ENCODE measurements around the gene RAX2. TPM values are rescaled to one million over a fixed set of nuclear protein-coding genes. Genes with fewer than 3 reads are reported as not detected.

Gene RAX2
- total and polyA plus RNA-seq, 2 of the 8 experiments (the other 6 are each of a cell fraction or from before 2014, with no cell fraction given), result 0.08 TPM; not detected in 1

DNA sequence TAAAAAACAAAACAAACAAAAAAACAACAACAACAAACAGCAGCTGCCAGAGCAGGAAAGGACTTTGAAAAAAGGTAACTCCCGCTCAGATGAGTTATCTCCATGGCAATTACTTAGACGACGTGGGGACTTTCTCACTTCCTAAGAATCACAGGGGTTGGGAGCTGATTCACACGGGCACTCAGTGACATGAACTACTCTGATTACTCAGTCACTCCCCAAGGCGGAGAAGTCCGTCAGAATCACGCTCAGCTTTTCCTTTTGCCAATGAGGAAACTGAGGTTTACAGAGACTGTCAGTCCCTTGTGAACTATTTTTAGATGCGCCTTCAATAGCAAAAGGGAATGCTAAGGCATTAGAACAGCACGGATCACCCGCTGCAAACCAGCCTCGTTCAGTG, 46.4 kb upstream of the RAX2 start:
- Histone ChIP-seq H3K4ac (replicated peaks; ENCODE audit: insufficient read length, low read depth, low read length) (no peak overlapping the region), H3K23ac (ENCODE audit: insufficient read length) (no peak overlapping the region), H3K4me3 (ENCODE audit: extremely low read depth in 1 of 4, insufficient read depth in 2 of 4, low read depth in 3 of 4, low read length in 4 of 4) (no peak overlapping the region), H4K91ac (replicated peaks; ENCODE audit: insufficient read length, low read length) (no peak overlapping the region), H2BK5ac (ENCODE audit: low read depth, low read length) (no peak overlapping the region), H3K27me3 (replicated peaks in 1 of 4; ENCODE audit: control insufficient read depth in 3 of 4, extremely low read depth in 1 of 4, insufficient read depth in 3 of 4, low read length in 3 of 4) (peaks cover 0 to 5% (median under 1%) of the 10 kb centered on the region in 4 experiments; a peak in 3 of 7 replicates), H2AK5ac (ENCODE audit: low read depth, low read length) (no peak overlapping the region), H2AFZ (ENCODE audit: low read length) (no peak overlapping the region), H3K27ac (ENCODE audit: low read depth, low read length) (no peak overlapping the region), H4K5ac (ENCODE audit: insufficient read length, low read depth, low read length) (no peak overlapping the region), H2BK15ac (ENCODE audit: low read length) (no peak overlapping the region), H3K23me2 (ENCODE audit: low read depth, low read length) (no peaks in the 10 kb centered on the region), H2BK20ac (ENCODE audit: low read length) (no peak overlapping the region), H3K79me1 (ENCODE audit: low read depth, low read length) (no peaks in the 10 kb centered on the region), H4K8ac (ENCODE audit: extremely low read depth, insufficient read depth, low read length) (peak overlapping the region; percentile 90; the same call in 1 of the 2 replicates), H2BK12ac (ENCODE audit: low read depth, low read length) (no peak overlapping the region), H3K79me2 (ENCODE audit: control insufficient read depth in 1 of 2, insufficient read depth in 2 of 2, low read length in 2 of 2) (no peaks in the 10 kb centered on the region), H4K20me1 (replicated peaks in 1 of 2; ENCODE audit: control insufficient read depth in 1 of 2, insufficient read depth in 2 of 2, low read length in 2 of 2) (peaks cover 0 to 1% of the 10 kb centered on the region in 2 experiments), H3K14ac (ENCODE audit: insufficient read length) (no peak overlapping the region), H3K4me2 (ENCODE audit: insufficient read depth in 1 of 2, low read depth in 2 of 2, low read length in 2 of 2) (no peak overlapping the region), H3K9me3 (ENCODE audit: insufficient read depth in 2 of 2, low read depth in 1 of 2, low read length in 1 of 2) (no peaks in the 10 kb centered on the region), H3K9ac (replicated peaks in 1 of 4; ENCODE audit: extremely low read depth in 1 of 4, low read depth in 3 of 4, low read length in 3 of 4) (no peak overlapping the region), H3K18ac (ENCODE audit: extremely low read depth, low read length) (no peak overlapping the region), H3K56ac (replicated peaks; ENCODE audit: insufficient read length, low read depth, low read length) (no peak overlapping the region), H2BK120ac (replicated peaks; ENCODE audit: low read depth, low read length) (no peak overlapping the region), H3K4me1 (replicated peaks in 1 of 4; ENCODE audit: control insufficient read depth in 3 of 4, insufficient read depth in 4 of 4, low read length in 3 of 4) (no peaks in the 10 kb centered on the region; a peak in 1 of 7 replicates), H3K36me3 (ENCODE audit: control insufficient read depth in 2 of 4, insufficient read depth in 4 of 4, low read length in 3 of 4) (no peaks in the 10 kb centered on the region)
- FAIRE-seq (no peak), DNase-seq (ENCODE audit: low read depth in 1 of 2, low spot score in 2 of 2) (no peak)
- WGBS, 2 experiments (ENCODE audit: extremely low coverage in 1 of 2, insufficient coverage in 1 of 2, insufficient read length in 1 of 2, insufficient replicate concordance in 2 of 2, low coverage in 1 of 2, low lambda C conversion rate in 2 of 2, missing lambda C conversion rate in 1 of 2), result 91% methylated on average over 11 of the region's 11 CpGs; no CpG with 5 or more reads in 1 of the 2 experiments
- POLR2A ChIA-PET (ENCODE audit: partially characterized antibody), result interaction anchor here (0.6 to 1.4 kb wide), 4 partner anchors 10 to 166 kb away, joined by 3 to 9 read pairs (median 5); partner anchors contain the start of gene EEF2
- CTCF ChIA-PET (ENCODE audit: partially characterized antibody), result interaction anchor here (0.6 to 2.4 kb wide), 12 partner anchors 8 to 168 kb away, joined by 3 to 10 read pairs (median 3); no protein-coding TSS in a partner anchor
- no peak for TF ChIP-seq RXRA (IDR thresholded peaks at IDR 0.05; ENCODE audit: insufficient read depth, low read depth, low read length)
- TF ChIP-seq SIX5 (IDR thresholded peaks at IDR 0.05; ENCODE audit: low read depth, low read length), result no peak
- TF ChIP-seq, protein P1, sequence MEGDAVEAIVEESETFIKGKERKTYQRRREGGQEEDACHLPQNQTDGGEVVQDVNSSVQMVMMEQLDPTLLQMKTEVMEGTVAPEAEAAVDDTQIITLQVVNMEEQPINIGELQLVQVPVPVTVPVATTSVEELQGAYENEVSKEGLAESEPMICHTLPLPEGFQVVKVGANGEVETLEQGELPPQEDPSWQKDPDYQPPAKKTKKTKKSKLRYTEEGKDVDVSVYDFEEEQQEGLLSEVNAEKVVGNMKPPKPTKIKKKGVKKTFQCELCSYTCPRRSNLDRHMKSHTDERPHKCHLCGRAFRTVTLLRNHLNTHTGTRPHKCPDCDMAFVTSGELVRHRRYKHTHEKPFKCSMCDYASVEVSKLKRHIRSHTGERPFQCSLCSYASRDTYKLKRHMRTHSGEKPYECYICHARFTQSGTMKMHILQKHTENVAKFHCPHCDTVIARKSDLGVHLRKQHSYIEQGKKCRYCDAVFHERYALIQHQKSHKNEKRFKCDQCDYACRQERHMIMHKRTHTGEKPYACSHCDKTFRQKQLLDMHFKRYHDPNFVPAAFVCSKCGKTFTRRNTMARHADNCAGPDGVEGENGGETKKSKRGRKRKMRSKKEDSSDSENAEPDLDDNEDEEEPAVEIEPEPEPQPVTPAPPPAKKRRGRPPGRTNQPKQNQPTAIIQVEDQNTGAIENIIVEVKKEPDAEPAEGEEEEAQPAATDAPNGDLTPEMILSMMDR (IDR thresholded peaks at IDR 0.05; ENCODE audit: control extremely low read depth in 1 of 3, insufficient read depth in 1 of 3, low read depth in 1 of 3, low read length in 3 of 3), result no peak
- no peak for TF ChIP-seq SIN3A (conservative IDR thresholded peaks at IDR 0.05 in 1 of 2, IDR thresholded peaks at IDR 0.05 in 1 of 2; ENCODE audit: low read depth in 1 of 2, low read length in 2 of 2)
- TF ChIP-seq BRCA1 (IDR thresholded peaks at IDR 0.05; ENCODE audit: low read depth, low read length), result no peak
